NCI-H1417 treated with DMSO at 0.1 percent for 48 hours (cell line): ENCODE measurements around the gene TMEM92.
"Not testable (repeated sequence)": the region's sequence is repeated elsewhere in the genome, so short reads cannot be mapped to it uniquely, and the experiment has no call there.

Experiments used
- DNase-seq: peaks from one replicate; lab custom pipeline; 2025; lab: John Stamatoyannopoulos, UW

Gene TMEM92

GRCh38 chr17:50262001-50262794, 12.1 kb upstream of the TMEM92 start:
- DNase-seq, result no peak

- DNase-seq, result no peak
These were observed 10.7 kb upstream of the TMEM92 start for GRCh38 chr17:50263331-50264262.

- DNase-seq, result no peak
These were observed 9.8 kb upstream of the TMEM92 start for GRCh38 chr17:50264263-50265113.

GRCh38 chr17:50265212-50265611, 9.1 kb upstream of the TMEM92 start:
- no peak for DNase-seq

GRCh38 chr17:50265690-50266315, 8.5 kb upstream of the TMEM92 start:
- no peak for DNase-seq

GRCh38 chr17:50266384-50267073, 7.7 kb upstream of the TMEM92 start:
- no peak for DNase-seq

- no peak for DNase-seq
These were observed 7.0 kb upstream of the TMEM92 start for GRCh38 chr17:50267074-50267841.

GRCh38 chr17:50268026-50268425, 6.2 kb upstream of the TMEM92 start:
- DNase-seq, result no peak

GRCh38 chr17:50268743-50269275, 5.5 kb upstream of the TMEM92 start:
- no peak for DNase-seq

- no peak for DNase-seq
These were observed 4.5 kb upstream of the TMEM92 start for GRCh38 chr17:50269477-50270434.

GRCh38 chr17:50270435-50271362, 3.6 kb upstream of the TMEM92 start:
- DNase-seq, result no peak

- DNase-seq, result not testable (repeated sequence)
These were observed 2.9 kb upstream of the TMEM92 start for GRCh38 chr17:50271363-50271750.

GRCh38 chr17:50272246-50272645, 2.0 kb upstream of the TMEM92 start:
- DNase-seq, result no peak

GRCh38 chr17:50272711-50273653, 1.3 kb upstream of the TMEM92 start:
- DNase-seq, result no peak

- DNase-seq, result no peak
These were observed 619 bp upstream of the TMEM92 start for GRCh38 chr17:50273654-50274040.

- no peak for DNase-seq
These were observed 593 bp downstream of the TMEM92 start for GRCh38 chr17:50274897-50275221.

- DNase-seq, result no peak
These were observed 1.0 kb downstream of the TMEM92 start for GRCh38 chr17:50275279-50275678.
